ENCODE results near the gene DBX1. TPM values are rescaled to one million over a fixed set of nuclear protein-coding genes. Genes with fewer than 3 reads are reported as not detected.
"Not testable (repeated sequence)": the region's sequence is repeated elsewhere in the genome, so short reads cannot be mapped to it uniquely, and the experiment has no call there.

DBX1 gene
- total RNA-seq, 1 donor: not detected

DNA sequence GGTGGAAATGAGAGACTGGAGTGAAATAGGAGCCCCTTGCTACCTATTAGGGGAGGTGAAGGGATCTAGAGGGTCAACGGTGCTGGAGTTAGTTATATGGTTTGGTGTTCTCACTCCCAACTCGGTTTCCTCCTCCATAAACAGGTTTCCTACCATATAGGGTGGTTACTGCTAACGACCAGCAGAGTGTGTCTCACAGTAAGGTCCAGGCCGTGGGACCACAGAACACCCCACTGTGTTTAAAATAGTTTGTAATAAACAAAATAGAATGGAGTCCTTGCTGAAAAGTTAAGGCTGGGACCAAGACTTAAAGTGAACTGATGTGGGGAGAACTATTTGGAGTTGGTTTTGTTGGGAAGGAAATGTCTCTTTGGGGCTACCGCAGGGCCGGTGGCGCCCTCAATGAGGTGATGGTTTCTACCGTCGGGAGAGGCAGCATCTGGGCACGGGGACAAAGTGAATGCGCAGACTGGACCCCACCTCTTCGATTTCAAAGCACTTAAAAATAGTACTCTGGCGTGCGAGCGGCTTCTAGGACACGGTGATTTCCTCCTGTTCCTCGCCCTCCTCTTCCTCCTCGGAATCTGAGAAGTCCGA is 4.5 kb downstream of the DBX1 start:
- Histone ChIP-seq H3K27me3 (ENCODE audit: insufficient read depth, low read length) (peaks cover 80% of the 10 kb centered on the region), H3K4me3 (ENCODE audit: low read length) (peak overlapping the region; percentile 19)

DNA sequence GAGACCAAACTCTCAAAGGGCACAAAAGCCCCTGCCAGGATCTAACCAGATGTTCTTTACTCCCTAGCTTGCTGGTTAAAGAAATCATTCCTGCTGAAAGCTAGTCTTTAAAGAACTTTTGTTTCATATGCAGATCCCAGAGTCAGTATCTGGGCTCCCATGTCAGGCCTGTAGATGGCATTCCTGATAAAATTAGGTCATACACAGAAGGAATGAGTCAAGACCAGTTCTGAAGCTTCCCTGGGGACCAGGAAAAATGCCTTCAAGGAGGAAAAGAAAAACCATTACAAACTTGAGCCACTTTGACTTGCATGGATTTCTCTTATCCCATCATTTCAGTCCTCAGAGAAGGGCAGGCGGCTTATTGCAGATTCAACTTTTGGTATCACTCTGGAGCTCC is 5.9 kb downstream of the DBX1 start:
- H3K27me3 ChIP-seq (ENCODE audit: insufficient read depth, low read length): peaks cover 66% of the 10 kb centered on the region
- H3K9me3 ChIP-seq (ENCODE audit: low read depth, low read length): no peaks in the 10 kb centered on the region
- peaks cover 12% of the 10 kb centered on the region for H3K4me1 ChIP-seq (ENCODE audit: insufficient read depth, low read length)
- no peak overlapping the region for H3K4me3 ChIP-seq (ENCODE audit: low read length)

More for the DNA sequence above, 4.5 kb downstream of the DBX1 start:
- Histone ChIP-seq H3K9me3 (ENCODE audit: low read depth, low read length) (no peaks in the 10 kb centered on the region), H3K4me1 (ENCODE audit: insufficient read depth, low read length) (peaks cover 12% of the 10 kb centered on the region)

DNA sequence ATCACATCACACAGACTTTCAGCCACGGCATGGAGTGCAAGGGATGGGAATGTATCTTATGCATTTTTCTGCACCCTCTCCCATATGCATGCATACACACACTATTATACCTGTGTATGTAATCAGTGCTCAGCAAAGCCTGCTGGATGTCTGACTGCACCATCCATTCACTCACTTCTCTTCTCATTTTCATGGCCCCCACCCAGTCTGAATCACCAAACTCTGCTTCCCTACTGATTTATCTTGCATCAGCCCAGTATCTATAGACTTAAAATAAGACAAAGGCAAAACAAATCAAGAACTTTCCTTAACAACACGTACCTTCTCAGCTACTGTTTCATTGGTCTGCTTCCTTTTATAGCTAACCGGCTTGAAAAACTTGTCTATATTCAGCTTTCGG is 21.6 kb downstream of the DBX1 start:
- Histone ChIP-seq H3K9me3 (ENCODE audit: low read depth, low read length) (no peaks in the 10 kb centered on the region), H3K27me3 (ENCODE audit: insufficient read depth, low read length) (peaks cover 11% of the 10 kb centered on the region), H3K4me3 (ENCODE audit: low read length) (no peak overlapping the region), H3K4me1 (ENCODE audit: insufficient read depth, low read length) (no peaks in the 10 kb centered on the region)

DNA sequence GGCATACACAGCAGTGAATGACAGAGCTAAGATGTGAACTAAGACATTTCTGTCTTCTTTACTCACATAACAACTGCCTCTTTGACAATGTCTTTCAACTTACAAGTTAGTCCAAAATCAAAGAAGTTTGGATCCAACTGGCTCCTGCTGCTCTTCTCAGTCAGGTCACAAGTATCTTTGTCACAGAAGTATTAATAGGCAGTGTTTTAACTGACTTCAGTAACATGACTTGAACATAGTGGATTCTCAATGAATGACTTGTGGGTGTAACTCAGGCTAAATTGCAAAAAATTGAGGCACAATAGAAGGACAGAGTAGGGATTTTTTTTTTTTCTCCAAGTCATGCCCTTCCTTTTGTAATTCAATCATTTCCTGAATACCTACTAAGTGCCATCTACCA is 22.6 kb downstream of the DBX1 start:
- Histone ChIP-seq H3K4me1 (ENCODE audit: insufficient read depth, low read length) (no peaks in the 10 kb centered on the region), H3K27me3 (ENCODE audit: insufficient read depth, low read length) (peaks cover 18% of the 10 kb centered on the region), H3K4me3 (ENCODE audit: low read length) (no peak overlapping the region), H3K9me3 (ENCODE audit: low read depth, low read length) (no peaks in the 10 kb centered on the region)

DNA sequence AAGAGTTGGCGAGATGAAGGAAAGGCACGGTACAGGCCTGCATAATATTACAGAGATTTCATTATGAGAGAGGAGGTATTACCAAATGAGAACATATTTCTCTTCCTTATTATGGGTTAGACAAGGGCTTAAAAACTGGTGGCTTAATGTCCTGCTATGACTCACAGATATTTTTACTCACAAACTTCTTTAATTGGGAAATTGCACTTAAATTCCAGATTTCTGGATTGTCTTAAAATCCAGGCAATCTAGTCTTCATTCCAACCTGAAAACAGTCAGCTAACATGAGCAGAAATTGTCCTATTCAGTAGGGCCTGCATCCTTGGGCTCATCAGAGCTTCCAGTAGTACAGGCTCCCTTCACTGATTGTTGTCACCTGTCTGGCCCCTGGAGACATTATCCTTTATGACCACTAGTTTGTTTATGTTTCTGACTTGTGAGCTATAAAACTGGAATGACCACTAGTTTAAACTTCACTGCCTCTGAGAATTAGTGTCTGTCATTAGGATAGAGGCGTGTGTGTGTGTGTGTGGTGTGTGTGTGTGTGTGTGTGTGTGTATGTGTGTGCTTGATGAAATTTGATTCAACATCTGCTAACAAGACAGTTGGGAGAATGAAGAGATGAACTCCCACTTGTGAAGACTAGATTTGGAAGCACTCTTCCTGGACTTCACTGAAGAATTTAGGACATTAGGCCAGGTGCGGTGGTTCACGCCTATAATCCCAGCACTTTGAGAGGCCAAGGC is 25.1 kb downstream of the DBX1 start:
- Histone ChIP-seq H3K9me3 (ENCODE audit: low read depth, low read length) (no peaks in the 10 kb centered on the region), H3K4me3 (ENCODE audit: low read length) (no peak overlapping the region), H3K27me3 (ENCODE audit: insufficient read depth, low read length) (peaks cover 27% of the 10 kb centered on the region), H3K4me1 (ENCODE audit: insufficient read depth, low read length) (peaks cover 8% of the 10 kb centered on the region)

DNA sequence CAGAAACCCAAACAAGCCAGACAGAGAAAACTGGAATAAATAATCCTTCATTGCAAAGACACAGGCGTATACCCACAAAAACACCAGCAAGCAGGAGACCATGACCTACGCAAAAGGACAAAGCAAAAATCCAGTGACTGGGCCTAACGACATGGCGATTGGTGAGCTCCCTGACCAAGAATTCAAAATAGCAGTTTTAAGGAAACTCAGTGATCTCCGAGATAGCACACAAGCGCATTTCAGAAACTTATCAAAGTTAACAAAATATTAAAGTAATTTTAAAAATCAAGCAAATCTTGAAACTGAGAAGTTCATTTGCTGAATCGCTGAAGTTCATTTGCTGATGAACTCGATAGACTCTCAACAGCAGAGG is 27.6 kb downstream of the DBX1 start:
- H3K27me3 ChIP-seq (ENCODE audit: insufficient read depth, low read length): peaks cover 23% of the 10 kb centered on the region
- H3K4me1 ChIP-seq (ENCODE audit: insufficient read depth, low read length): peaks cover 8% of the 10 kb centered on the region
- H3K4me3 ChIP-seq (ENCODE audit: low read length): no peak overlapping the region
- no peaks in the 10 kb centered on the region for H3K9me3 ChIP-seq (ENCODE audit: low read depth, low read length)

DNA sequence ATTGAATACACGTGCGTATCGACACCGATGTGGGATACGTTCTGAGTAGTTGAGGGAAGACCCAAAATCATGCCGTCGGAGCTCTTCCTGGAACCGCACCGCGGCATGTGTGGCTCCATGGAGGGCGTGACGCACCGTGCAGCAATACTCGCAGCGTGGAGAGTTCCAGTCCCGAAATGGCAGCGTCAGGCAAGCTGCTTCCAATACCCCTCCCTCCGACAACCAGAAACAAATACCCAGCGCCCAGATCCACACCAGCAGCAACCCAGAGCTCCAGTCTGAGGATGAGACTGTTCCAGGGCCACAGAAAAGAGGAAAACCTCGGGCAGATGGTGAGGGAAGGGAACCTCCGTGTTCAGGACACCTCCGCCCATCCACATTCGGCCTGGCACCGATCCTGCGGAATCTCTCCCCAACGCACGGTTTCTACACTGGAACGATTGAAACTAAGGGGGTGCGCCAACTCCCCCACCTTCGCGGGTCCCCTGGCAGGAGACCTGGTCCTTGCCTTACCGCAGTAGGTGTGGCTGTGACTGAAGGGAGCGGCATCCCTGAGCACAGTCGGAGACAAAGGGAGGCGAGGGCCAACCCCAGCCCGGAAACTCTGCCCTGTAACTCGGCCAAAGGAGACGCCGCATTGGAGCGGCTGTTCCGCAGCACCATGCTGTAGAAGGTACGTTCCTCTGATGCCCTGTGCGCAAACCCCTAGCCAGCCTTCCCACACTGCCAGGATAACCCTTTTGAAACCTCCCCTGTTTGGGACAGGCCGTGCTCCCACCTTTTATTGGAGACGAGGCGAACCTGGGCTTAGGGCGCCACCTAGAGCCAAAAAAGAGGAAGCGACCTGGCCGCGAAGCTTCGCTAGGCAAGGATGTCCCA is 28.2 kb downstream of the DBX1 start:
- peaks cover 8% of the 10 kb centered on the region for H3K4me1 ChIP-seq (ENCODE audit: insufficient read depth, low read length)
- H3K27me3 ChIP-seq (ENCODE audit: insufficient read depth, low read length): peaks cover 23% of the 10 kb centered on the region
- no peaks in the 10 kb centered on the region for H3K9me3 ChIP-seq (ENCODE audit: low read depth, low read length)
- H3K4me3 ChIP-seq (ENCODE audit: low read length): no peak overlapping the region

DNA sequence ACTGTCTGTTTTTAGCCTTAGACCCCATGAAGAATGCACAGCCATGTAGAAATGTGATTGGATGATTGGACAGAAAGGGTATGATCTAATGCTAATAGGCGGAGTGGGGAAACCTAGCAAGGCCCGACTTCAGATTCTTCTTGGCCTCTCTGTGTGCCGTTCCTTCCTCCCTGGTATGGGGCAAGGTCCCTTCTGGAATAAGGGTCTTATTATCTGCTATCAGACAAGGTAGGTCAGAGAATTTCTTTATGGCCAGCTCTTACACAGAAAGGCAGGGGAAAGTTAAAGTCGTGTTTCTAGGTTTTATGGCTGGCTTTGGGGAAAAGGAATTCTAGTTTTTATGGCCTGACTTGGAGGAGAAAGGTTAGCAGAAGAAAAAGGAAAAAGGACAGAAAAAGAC is 30.6 kb downstream of the DBX1 start:
- Histone ChIP-seq H3K27me3 (ENCODE audit: insufficient read depth, low read length) (peaks cover 23% of the 10 kb centered on the region), H3K4me1 (ENCODE audit: insufficient read depth, low read length) (peaks cover 8% of the 10 kb centered on the region)

DNA sequence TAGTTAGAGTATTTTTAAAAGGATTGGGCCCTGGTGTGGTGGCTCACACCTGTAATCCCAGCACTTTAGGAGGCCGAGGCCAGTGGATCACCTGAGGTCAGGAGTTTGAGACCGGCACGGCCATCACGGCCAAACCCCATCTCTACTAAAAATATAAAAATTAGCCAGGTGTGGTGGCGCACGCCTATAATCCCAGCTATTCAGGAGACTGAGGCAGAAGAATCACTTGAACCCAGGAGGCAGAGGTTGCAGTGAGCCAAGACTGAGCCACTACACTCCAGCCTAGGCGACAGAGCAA is 31.8 kb downstream of the DBX1 start:
- peaks cover 18% of the 10 kb centered on the region for H3K27me3 ChIP-seq (ENCODE audit: insufficient read depth, low read length)
- H3K4me3 ChIP-seq (ENCODE audit: low read length); H3K9me3 ChIP-seq (ENCODE audit: low read depth, low read length); H3K4me1 ChIP-seq (ENCODE audit: insufficient read depth, low read length): not testable (repeated sequence)

More for the DNA sequence above, 30.6 kb downstream of the DBX1 start:
- H3K9me3 ChIP-seq (ENCODE audit: low read depth, low read length): no peaks in the 10 kb centered on the region
- H3K4me3 ChIP-seq (ENCODE audit: low read length): no peak overlapping the region

DNA sequence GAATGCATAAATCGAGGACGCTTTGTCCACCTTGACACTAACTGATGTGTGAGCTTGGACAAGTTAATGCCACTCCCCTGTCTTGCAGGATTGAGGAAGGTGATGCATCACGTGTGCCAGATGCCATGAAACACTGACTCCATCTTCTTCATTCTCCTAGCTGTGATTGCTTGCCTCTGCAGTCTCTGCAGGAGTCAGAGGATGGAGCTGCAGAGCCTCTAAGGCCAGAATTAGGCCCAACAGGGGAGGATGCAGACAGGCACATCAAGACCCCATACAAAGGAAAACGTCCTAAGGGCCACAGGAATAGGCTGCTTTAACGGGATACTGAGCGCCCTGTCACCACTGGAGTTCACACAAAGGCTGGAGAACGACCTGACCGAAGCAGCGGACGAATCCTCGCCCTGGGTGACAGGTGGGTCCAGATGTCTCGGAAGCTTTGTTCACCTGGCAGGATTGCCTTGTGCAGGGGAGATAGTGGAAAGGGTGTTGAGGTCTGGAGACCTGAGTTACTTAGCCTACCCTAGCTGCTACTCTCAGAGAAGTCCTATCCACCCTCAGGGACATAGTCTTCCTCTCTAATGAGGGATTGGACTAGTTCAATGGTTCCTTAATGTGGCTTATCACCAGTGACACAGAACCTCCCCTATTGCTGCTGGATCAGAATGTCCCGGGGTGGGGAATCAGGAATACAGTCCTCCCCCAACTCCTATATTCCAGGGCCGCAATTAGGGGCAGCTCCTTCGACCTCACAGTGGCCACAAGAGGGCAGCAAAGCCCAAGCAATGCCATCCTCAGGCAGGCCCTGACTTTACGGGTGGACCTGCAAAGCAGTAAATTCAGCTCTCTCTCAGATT is 32.4 kb downstream of the DBX1 start:
- Histone ChIP-seq H3K4me1 (ENCODE audit: insufficient read depth, low read length) (peaks cover 8% of the 10 kb centered on the region), H3K9me3 (ENCODE audit: low read depth, low read length) (no peaks in the 10 kb centered on the region), H3K27me3 (ENCODE audit: insufficient read depth, low read length) (peaks cover 15% of the 10 kb centered on the region)

DNA sequence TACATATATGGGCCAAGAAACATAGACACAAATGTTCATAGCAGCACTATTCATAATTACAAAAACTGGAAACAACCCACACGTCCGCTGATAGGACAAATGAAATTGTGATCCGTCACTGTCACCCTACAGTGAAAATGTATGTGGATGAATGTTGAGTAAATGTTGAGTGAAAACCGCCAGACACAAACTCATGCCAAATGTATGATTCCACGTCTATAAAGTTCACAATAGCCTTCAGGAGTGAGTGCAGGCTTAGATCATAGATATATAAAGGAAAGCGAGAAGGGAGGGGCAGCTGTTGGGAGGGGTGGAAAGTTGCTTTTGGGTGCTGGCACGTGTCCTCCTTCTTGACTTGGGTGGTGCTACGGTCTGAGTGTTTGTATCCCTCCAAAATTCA is 33.6 kb downstream of the DBX1 start:
- no peak overlapping the region for H3K4me3 ChIP-seq (ENCODE audit: low read length)
- no peaks in the 10 kb centered on the region for H3K4me1 ChIP-seq (ENCODE audit: insufficient read depth, low read length)
- peaks cover 5% of the 10 kb centered on the region for H3K27me3 ChIP-seq (ENCODE audit: insufficient read depth, low read length)
- no peaks in the 10 kb centered on the region for H3K9me3 ChIP-seq (ENCODE audit: low read depth, low read length)

More for the DNA sequence above, 32.4 kb downstream of the DBX1 start:
- no peak overlapping the region for H3K4me3 ChIP-seq (ENCODE audit: low read length)

DNA sequence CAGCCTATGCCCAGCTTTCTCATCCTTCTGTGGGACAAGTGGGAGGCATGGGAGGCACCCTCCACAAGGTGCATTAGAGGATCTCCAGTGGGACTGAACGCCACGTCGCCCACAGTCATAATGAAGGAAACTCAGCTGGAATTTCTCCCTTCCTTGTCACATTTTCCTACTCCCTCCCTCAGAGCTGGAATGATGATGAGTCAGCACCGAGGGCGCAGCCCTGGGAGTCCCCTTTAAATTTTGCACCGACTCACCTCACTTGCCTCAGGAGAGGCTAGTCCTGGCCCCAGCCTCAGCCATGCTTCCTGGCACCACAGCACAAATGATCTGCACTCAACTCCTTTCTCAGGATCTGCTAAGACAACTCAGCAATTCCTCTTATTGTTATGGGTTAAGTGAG is 34.3 kb downstream of the DBX1 start:
- Histone ChIP-seq H3K4me1 (ENCODE audit: insufficient read depth, low read length) (no peaks in the 10 kb centered on the region), H3K27me3 (ENCODE audit: insufficient read depth, low read length) (no peaks in the 10 kb centered on the region), H3K9me3 (ENCODE audit: low read depth, low read length) (no peaks in the 10 kb centered on the region), H3K4me3 (ENCODE audit: low read length) (no peak overlapping the region)

DNA sequence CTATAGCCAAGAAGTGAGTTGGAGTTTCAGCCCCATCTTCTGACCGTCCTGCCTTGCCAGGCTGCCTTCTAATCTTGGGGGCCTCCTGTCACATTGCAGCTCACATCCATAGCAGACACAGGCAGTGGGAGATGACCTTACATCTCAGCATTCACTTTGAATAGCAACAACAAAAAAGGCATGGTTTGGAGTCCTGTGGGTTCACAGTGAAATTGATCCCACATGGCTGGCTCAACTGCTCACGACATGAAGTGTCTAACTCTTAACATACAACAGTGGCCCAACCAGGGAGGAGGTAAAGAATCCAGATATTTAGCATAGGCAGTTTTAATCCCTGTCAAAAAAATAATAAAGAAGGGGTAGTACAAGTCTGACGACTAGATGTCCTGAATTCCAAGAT is 38.1 kb downstream of the DBX1 start:
- no peaks in the 10 kb centered on the region for H3K4me1 ChIP-seq (ENCODE audit: insufficient read depth, low read length)
- H3K4me3 ChIP-seq (ENCODE audit: low read length): no peak overlapping the region
- no peaks in the 10 kb centered on the region for H3K9me3 ChIP-seq (ENCODE audit: low read depth, low read length)
- no peaks in the 10 kb centered on the region for H3K27me3 ChIP-seq (ENCODE audit: insufficient read depth, low read length)

DNA sequence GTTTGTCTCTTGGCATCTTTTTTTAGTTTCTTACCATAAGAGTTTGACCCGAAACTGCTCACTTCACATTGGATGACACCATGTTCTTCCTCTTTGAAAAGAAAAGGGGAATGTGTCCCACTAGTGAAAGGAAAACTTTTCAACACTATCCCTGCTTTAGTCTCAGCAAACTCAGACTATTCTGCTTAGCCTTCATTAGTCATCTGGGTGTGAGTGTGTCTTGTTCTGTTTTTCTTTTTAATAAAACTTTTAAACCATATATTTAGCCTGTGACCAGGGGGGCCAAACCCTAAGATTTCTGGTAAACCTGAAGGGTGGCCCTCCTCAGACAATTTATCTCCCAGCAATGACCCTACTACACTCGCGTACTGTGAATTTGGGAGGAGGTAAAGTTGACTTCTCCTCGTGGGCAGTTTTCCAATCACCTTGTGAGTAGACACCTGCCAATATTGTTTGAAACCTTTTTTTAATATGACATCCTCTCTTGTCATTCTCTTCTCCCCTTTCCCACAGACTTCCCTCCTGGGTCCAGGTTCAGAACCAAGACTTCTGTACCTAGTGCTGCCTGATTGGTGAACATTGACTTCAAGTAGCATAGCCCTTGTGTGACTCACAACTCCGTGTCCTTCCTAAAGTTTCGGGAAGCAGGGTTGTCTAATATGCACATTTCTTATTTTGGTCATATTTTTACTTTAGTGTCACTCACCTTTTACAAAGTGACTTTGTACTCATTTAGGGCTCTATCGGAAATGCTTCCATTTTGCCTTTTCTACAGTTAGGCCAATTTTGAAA is 39.9 kb downstream of the DBX1 start:
- Histone ChIP-seq H3K4me3 (ENCODE audit: low read length) (no peak overlapping the region), H3K27me3 (ENCODE audit: insufficient read depth, low read length) (no peaks in the 10 kb centered on the region), H3K4me1 (ENCODE audit: insufficient read depth, low read length) (no peaks in the 10 kb centered on the region), H3K9me3 (ENCODE audit: low read depth, low read length) (no peaks in the 10 kb centered on the region)
